Activated CD8-positive, alpha-beta memory T cell treated with anti-CD3 and anti-CD28 coated beads for 24 hours (primary cell): ENCODE data around the gene PACS1.

ENCODE experiments used
- DNase-seq: peaks from one replicate; pipeline ENCODE4 v3.0.0-alpha.2; 2020

PACS1 gene

DNA sequence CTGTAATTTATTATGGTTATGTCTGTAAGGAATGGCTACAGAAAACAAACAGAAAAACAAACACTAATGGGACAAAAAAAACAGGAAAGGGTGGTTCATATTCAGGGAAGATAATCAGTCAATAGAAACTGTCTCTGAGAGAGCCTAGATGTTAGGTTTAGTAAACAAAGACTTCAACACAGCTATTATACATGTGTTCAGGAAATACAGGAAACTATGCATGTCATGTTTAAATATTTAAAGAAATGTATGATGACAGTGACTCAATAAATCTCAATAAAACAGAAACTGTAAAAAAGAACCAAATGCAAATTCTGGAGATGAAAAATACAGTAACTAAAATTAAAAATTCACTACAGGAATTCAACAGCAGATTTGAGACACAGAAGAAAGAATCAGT lies 76.0 kb downstream of the PACS1 start:
- no peak for DNase-seq

DNA sequence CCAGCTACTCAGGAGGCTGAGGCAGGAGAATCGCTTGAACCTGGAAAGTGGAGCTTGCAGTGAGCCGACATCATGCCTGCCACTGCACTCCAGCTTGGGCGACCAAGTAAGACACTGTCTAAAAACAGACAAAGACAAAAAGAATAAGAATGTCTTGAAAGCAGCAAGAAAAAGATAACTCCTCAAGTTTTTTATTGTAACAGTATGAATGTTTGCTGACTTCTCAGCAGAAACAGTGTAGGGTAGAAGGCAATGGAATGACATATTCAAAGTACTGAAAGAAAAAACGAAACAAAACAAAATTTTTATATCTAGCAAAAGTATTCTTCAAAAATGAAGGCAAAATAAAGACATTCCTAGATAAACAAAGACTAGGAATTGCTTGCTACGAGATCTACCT lies 76.9 kb downstream of the PACS1 start:
- no peak for DNase-seq

- no peak for DNase-seq
Observed at GRCh38 chr11:66150140-66150539, 80.1 kb downstream of the PACS1 start.

- DNase-seq: no peak
Observed at GRCh38 chr11:66150725-66151124, 80.7 kb downstream of the PACS1 start.

DNA sequence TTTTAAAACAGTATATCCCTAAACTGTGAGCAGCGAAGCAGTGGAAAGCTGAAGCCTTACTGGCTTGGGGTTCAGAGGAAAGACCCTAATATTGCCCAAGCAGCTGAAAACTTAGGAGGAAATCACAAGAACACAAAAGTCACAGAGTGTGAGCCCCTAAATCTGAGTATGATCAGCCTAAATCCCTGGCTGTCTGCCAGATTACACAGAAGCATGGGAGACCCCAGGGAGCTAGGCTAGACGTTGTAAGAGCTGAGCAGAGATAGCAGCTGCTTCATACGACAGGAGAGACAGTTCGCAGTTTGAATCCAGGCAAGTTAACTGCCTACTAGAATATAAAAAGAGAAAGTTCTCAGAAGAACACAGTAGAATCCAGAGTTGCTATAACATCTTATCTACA lies 81.2 kb downstream of the PACS1 start:
- DNase-seq: no peak

- no peak for DNase-seq
Observed at GRCh38 chr11:66154109-66154508, 84.0 kb downstream of the PACS1 start.

DNA sequence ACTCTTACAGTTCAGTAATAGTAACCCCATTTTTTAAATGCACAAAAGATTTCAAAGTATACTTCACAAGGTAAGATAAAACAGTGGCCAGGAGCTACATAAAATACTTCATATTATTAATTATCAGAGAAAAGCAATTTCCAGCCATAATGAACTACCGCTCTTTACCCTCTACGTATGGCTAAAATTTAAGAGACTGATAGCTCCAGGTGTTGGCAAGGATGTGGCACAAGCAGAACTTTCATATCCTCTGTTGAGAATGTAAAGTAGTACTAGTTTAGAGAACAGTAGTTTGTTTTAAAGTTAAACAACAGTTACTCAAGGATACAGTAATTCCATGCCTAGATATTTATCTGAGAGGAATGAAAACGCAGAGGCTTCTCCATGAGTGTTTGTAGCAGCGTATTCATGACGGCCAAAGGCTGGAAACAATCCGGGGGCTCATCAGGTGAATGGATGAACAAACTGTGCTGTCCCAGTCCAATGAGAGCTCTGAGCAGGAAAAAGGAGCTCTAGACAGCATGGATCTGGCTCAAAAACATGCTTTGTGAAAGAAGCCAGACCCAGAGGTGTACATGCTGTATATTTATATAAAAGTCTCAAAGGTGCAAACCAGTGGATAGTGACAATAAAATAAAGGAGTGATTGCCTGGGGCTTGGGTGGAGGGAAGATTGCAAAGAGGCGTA lies 85.5 kb downstream of the PACS1 start:
- no peak for DNase-seq

DNA sequence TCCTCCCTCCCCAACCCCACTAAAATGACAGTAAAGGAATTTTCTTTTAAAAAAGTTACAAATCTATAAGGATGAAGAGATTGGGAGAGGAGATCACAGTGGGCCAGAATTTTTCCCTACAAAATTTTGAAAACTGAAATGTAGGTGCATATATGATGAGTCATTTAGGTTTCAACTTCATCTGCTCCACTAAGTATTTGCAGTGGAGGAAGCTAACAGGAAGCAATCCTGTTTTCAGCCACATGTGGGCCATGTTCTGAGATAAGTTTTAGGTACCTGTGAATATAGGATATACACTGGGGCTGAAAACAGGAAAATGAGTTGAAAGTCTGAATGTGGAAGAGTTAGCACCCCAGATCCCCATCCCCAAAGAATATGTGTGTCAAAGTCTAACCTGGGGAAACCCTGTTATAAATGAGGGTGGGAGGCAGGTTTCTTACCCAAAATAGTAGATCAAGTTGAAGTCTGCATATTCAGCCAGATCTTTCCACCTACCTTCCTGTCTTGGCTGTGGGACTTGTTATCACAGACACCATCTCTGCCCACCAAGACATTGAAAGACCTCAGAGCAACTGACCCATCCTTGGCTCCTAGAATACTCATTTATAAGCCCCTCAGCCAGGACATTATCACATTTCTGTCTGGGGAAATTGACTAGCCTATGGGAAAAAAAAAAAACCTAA lies 87.3 kb downstream of the PACS1 start:
- DNase-seq: no peak

DNA sequence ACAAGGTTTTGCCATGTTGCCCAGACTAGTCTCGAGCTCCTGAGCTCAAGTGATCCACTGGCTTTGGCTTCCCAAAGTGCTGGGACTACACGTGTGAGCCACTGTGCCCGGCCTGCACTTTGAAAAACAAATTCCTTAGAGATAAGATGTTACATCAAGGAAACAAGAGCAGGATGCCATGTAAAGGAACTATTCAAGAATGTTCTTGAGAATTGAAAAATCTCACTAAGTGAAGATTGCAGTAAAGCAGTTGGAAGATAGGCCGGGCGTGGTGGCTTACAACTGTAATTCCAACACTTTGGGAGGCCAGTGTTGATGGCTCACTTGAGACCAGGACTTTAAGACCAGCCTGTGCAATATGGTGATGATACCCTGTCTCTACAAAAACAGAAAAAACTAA lies 88.1 kb downstream of the PACS1 start:
- no peak for DNase-seq

GRCh38 chr11:66159324-66159984 lies 89.4 kb downstream of the PACS1 start:
- no peak for DNase-seq

DNA sequence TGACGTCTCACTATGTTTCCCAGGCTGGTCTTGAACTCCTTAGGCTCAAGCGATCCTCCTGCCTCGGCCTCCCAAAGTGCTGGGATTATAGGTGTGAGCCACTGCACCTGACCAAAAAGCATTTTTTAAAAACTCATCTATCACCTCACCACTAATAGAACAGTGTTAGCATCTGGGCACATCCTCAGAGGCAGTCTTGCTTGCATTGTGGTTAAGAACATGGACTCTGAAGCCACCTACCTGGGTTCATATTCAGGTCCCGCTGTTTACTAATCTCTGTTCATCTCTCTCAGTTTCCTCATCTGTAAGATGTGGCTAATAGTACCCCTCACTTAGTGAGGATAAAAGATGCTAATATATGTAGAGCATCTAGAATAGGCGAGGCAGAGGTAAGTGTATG lies 90.6 kb downstream of the PACS1 start:
- DNase-seq: no peak

DNA sequence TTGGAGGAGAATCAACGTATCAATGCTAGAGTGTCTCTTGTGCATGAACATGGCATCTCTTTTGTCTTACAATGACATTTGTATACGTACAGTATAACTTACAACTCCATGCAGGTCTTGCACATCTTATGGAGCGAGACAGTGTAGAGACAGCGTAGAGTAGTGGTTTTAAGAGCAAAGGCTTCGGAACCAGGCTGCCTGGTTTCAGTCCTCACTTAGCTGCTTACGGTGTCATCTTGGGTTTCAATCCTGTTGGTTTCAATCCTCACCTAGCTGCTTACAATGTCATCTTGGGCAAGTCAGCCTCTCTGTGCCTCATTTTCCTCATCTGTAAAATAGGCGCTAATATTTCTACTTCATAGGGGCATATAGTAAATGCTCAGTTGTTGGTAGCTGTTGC lies 98.2 kb downstream of the PACS1 start:
- DNase-seq: no peak

DNA sequence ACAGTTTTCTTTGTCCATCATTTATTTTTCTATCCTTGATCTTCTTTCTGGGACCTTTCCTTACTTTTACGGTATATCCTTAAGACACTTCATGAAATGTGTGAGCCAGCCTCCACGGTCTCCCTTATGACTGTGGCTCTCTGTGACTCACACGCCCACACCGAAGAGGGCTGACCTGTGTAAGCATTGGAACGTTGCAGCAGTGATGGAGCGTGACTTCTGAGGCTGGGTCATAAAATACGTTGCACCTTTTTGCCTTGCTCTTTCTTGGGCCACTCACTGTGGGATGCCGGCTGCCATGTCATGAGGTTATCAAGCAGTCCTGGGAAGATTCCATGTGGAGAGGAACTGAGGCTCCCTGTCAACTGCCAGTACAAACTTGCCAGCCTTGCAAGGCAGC lies 102.1 kb downstream of the PACS1 start:
- DNase-seq: no peak

GRCh38 chr11:66176650-66177049 lies 106.6 kb downstream of the PACS1 start:
- no peak for DNase-seq

DNA sequence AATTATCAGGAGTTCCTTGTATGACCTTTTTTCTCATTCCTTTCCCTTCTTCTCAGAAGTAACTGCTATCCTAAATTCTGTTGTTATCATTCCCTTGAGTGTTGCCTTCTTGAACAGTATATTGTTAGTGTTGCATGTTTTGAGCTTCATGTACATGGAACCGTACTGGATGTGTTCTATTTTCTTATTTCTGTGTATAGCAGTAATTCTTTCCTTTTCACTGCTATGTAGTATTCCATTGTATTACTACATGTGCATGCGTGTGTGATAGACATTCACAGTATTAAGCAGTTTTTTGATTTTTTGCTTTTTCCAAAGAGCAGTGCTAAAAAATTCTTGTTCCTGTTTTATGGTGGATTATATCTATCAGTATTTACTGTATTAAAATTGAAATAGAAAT lies 108.1 kb downstream of the PACS1 start:
- DNase-seq: no peak

GRCh38 chr11:66178871-66179270 lies 108.8 kb downstream of the PACS1 start:
- DNase-seq: no peak

GRCh38 chr11:66181632-66182315 lies 111.7 kb downstream of the PACS1 start:
- DNase-seq: no peak

DNA sequence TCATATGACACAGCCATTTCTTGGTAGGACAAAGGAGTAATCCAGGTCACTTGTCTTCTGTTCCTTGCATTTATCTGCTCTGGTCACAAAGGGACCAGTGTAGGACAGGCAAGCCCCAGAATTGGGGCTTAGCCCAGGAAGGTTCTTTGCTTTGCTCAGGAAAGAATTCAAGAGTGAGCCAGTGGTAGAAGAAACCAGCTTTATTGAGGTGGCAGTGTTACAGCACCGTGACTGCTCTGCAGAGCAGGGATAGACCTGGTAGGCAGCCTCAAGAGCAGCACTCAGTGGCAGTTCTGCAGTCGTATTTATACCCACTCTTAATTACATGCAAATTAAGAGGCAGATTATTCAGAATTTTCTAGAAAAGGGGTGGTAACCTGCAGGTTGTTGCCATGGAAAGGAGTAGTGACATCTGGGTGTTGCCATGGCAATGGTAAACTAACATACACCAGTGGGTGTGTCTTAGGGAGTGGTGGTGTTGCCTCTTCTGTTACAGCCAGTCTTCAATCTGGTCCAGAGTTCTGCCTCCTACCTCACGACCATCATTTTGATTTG lies 113.5 kb downstream of the PACS1 start:
- no peak for DNase-seq

- no peak for DNase-seq
Observed at GRCh38 chr11:66184728-66185127, 114.7 kb downstream of the PACS1 start.

DNA sequence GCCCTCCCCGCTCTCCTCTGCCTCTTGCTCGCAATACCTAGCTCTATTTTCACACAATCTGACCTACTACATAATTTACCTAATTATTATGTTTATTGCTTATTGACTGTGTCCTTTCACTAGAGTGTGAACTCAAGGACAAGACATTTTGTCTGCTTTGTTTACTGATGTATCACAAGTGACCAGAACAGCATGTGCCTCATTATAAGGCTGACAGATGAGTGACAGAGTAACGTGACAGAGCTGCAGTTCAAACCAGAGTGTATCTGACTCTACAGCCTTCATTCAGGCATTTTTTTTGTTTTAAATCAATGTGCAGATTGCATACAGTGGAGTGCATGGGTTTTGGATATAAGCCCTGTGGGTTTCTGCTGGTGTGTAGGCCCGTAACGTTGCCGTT lies 116.4 kb downstream of the PACS1 start:
- no peak for DNase-seq

DNA sequence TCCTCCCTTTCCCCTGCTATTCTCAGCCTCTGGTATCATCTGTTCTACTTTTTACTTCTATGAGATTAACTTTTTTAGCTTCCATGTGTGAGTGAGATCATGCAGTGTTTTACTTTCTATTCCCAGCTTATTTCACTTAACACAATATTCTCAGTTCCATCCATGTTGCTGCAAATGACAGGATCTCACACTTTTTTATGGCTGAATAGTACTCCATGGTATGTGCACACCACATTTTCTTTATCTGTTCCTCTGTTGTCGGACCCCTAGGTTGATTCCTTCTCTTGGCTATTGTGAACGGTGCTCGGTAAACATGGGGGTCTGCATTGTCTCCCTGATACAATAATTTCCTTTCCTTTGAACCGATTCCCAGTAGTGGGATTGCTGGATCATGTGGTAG lies 117.4 kb downstream of the PACS1 start:
- no peak for DNase-seq

DNA sequence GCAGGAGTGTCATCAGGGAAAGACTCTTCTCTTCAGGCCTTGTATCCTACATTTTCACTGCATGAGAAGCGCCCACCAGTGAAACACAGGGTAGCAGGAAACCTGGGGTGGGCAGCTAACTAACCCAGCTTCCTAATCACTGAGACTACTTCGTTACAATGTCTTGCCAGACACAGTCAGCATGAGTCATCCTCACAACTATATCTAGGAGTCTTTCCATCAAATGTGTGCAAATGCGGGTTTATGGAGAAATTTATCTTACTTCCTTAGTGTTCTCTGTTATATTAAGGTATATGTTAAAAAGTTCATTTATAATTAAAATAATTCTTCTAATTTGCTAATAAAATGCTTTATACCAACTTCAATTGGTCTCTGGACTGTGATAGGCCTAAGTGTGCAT lies 118.5 kb downstream of the PACS1 start:
- DNase-seq: no peak

DNA sequence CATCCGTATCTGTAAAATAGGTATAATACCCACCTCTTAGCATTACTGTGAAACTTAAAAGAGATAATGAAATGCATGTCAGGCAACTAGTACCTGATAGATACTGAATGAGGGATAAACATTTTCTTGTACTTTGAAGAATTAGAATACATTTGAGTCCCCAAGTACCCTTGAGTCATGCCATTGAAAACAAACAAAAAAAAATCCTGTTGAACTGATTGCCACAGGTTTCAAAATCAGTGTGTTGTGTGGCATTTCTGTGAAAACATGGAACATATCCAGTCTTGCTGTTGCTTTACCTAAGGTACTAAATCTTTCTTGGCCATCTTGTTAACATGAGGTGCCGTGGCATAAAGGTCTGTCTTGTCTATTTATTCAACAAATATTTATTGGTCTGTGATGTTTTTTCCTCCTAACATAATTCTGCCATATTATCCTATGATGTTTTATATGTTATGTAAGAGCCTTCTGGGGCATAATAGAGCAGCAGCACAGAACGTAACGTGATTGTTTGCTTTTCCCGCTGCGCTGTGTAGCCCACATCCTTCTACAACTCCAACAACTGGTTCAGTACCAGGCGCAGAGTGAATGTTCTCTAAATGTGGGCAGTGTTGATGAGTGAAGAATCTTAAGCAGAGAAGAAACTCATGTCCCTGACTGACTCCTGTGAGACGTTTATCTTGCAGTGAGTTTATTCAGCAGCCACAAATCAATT lies 119.1 kb downstream of the PACS1 start:
- DNase-seq: no peak
